GM19452 (cell line): ENCODE measurements around the gene ANKLE2.
"Not testable (repeated sequence)": the region's sequence is repeated elsewhere in the genome, so short reads cannot be mapped to it uniquely, and the experiment has no call there.

ENCODE experiments used
- ATAC-seq: cut with Tn5 transposase; IDR thresholded peaks from one replicate; pipeline ENCODE4 v1.9.1; 2021; ENCODE audit not compliant: unreplicated experiment

Gene ANKLE2

DNA sequence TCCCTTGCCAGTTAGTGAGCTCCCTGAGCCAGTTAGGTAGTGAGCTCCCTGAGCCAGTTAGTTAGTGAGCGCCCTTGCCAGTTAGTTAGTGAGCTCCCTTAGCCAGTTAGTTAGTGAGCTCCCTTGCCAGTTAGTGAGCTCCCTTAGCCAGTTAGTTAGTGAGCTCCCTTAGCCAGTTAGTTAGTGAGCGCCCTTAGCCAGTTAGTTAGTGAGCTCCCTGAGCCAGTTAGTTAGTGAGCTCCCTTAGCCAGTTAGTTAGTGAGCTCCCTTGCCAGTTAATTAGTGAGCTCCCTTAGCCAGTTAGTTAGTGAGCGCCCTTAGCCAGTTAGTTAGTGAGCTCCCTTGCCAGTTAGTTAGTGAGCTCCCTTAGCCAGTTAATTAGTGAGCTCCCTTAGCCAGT lies 69.6 kb downstream of the ANKLE2 start:
- not testable (repeated sequence) for ATAC-seq

DNA sequence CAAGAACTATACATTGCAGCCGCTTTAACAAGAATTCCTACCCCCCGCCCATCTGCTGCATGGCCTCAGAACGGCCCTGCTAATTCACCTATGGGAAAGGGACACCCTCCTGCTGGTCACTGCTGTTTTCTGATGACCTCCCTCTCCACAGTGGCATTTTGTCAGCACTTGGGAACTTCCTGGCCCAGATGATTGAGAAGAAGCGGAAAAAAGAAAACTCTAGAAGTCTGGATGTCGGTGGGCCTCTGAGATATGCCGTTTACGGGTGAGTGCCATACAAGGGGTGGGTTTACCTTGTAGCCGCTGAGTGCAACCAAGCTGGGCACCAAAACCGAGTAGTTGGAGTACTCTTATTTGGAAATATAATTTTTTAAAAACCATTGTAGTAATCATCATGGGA lies 71.5 kb downstream of the ANKLE2 start:
- ATAC-seq = no peak

DNA sequence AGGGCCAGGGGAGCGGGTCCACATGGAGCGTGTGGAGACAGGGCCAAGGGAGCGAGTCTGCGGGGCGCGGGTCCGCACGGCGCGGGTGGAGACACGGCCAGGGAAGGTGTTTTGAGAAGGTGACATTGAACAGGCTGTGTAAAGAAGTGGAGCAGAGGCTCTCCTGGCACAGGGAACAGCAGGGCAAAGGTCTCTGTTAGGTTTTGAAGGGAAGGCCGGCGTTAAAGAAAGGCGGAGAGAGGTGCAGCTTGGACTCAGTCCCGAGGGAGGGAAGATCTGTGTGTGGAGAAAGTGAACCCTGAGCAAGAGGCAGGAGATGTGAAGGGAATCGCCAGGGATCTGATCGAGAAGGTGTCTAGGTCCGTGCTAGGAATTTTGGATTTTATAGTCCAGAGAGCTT lies 72.4 kb downstream of the ANKLE2 start:
- no peak for ATAC-seq

DNA sequence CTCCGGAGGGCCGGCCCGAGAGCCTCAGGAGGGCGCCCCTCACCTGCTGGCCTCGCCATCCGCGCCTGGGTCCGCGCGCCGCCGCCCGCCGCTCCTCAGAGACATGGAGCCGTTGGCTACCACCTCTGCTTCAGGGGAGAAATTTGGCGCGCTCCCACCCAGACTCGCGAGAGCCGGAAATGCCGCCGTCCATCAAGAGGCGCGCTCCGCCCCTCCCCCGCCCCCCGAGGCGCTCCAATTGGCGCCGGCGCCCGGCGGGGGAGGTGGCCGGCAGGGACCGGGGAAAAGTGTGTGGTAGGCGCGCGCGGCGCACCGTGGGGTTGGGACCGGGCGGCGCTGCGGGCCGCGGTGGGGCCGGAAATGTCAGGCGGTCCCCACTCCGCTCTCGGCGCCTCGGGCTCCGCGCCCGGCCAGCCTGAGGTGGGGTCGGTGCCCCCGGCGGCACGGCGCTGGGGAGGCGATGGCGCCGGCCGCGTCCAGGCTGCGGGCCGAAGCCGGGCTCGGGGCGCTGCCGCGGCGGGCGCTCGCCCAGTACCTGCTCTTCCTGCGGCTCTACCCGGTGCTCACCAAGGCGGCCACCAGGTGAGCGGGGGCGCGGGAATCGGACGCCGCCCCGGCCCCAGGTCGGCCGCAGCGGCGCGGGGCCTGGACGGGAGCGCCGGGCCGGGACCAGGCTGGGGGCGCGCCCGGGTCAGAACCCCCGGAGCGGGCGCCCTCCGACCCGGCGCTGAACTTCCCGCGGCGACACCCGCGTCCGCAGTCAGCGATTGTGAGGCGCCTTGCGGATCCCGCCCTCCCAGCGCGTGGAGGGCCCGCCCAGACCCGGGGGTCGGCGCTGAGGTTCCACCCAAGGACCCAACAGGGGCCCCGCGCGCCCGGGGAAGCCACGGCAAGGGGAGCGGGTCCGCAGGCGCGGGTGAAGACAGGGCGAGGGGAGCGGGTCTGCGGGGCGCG lies 74.1 kb downstream of the ANKLE2 start, which contains the start of the genes POLE and PXMP2:
TSS of gene POLE (minus strand) at position 132 of the 954 bp plus-strand sequence. CDS start at position 105, 27 bp downstream.
TSS of gene PXMP2 (plus strand) at position 377 of the 954 bp plus-strand sequence. CDS start at position 461, 84 bp downstream.
- peak; percentile 88 for ATAC-seq

DNA sequence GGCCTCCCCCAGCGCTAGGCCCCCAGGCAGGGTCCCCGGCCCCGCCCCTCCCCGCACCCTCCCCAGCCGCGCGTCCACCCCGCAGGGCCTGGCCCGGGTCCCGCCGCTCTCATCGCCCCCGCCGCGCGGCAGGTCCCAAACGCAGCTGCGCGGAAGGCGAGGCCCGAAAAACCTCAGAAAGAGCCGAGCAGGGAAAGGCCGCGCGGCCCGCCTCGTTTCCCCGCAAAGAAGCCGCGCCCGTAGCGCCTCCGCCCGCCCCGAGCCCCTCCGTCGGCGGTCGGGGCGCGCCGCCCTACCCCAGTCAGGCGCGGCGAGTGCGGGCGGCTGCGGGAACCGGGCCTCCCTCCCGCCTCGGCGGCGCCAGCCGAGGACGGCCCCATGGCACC lies 74.8 kb downstream of the ANKLE2 start:
- ATAC-seq = peak; percentile 29

DNA sequence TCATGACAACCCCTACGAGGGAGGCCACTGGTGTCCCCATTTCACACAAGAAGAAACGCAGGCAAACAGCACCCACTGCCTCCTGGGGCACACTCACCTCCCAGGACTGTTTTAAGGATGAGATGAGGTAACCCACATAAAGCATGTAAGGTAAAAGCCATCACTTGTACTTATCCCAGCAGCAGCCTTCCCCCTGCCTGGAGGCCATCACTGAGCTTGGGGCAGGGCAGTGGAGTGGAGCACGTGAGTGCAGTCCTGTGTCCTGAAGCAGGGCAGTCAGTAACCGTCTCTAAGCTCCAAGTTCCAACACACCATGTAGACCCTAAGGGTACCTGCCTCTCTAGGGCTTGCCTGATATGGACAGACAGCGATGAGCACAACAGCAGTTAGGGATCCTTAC lies 76.2 kb downstream of the ANKLE2 start:
- no peak for ATAC-seq

DNA sequence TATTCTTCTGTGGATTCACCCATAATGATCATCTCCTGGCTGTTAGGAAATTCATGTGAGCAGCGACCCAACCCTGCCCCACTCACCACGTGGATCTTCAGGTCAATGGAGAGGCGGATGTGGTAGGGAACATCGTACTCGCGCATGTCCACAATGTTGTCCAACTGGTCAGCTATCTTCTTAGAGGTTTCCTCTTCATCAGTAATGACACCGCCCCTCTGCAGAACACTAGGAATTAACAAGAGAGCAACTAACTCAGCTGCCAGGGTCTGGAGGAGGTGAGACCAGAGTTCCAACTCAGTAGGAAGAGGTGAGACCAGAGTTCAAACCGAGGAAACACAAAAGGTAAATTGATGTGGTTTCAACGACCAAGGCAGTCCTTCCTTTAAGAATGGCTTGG lies 84.1 kb downstream of the ANKLE2 start:
- no peak for ATAC-seq

DNA sequence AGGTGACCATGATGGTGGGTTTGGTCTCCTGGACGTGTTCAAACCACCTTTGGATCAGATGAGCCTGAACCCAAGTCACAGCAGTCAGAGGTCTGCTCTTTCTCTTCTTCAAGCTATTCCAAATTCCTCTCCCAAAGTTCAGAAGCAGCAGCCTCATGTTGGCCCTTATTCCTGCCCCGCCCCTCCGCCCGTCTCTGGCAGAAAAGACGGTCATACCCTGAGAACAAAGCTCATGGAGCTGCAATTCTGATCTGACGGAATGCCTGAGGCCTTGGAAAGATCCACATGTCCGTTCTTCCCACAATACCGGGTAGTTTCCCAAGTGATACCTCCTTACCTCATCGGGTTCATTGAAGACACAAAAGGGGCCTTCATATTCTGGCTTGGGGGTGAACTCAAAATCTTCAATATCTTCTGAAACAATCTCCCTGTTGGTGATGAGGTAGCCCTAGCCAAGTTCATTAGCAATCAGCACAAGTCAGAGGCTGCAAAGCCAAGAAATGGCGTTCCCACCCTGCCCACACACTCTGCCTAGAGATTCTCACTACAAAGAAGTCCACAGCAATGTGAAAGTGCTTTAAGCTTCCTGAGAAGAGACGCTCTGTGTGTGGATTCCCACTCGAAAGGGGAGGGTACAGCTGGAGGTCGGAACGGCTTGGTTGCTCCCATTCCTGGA lies 85.7 kb downstream of the ANKLE2 start:
- ATAC-seq = no peak
